ENCODE measurements around the gene TMEM60.

GRCh38 chr7:77833136-77833535 is 34.9 kb upstream of the TMEM60 start:
- TF ChIP-seq REST (IDR thresholded peaks at IDR 0.05) (no peak), CTCF (IDR thresholded peaks at IDR 0.05; ENCODE audit: low read depth, low read length, missing input control) (no peak), RXRA (IDR thresholded peaks at IDR 0.05) (no peak), GABPA (IDR thresholded peaks at IDR 0.05 in 1 of 2, conservative IDR thresholded peaks at IDR 0.05 in 1 of 2) (no peak), ATF3 (IDR thresholded peaks at IDR 0.05) (no peak), HNF4A (conservative IDR thresholded peaks at IDR 0.05) (no peak), MAX (IDR thresholded peaks at IDR 0.05) (no peak), SP1 (IDR thresholded peaks at IDR 0.05) (no peak), YY1 (IDR thresholded peaks at IDR 0.05) (no peak), JUND (IDR thresholded peaks at IDR 0.05) (no peak), RAD21 (IDR thresholded peaks at IDR 0.05) (no peak), EGR1 (IDR thresholded peaks at IDR 0.05; ENCODE audit: low read depth in 2 of 2) (no peak), TAF1 (conservative IDR thresholded peaks at IDR 0.05) (no peak), ZBTB33 (IDR thresholded peaks at IDR 0.05) (no peak)
